OCI-LY3 (cell line): ENCODE results near the gene KRTAP12-3.

Experiments used
- H2AFZ ChIP-seq: fragments of 200-600, 300-600 bp; shearing (Covaris generic); 2 replicates; pipeline ENCODE4 v1.6.0; 2014; ENCODE audit warnings: antibody characterized with exemption, low read depth, low read length
- H3K27ac ChIP-seq: fragments of 200-600, 300-600 bp; sonication (generic); 2 replicates; pipeline ENCODE4 v1.5.1; 2014; ENCODE audit warnings: mild to moderate bottlenecking, low read length, moderate library complexity, mixed read lengths
- H3K27me3 ChIP-seq: fragments of 200-600, 300-600 bp; sonication (generic); 2 replicates; pipeline ENCODE4 v1.6.1; 2014; ENCODE audit warnings: low read depth, low read length, mixed read lengths
- H3K36me3 ChIP-seq: fragments of 200-600, 300-600 bp; sonication (generic); replicated peaks from 2 replicates; pipeline ENCODE3; 2014; ENCODE audit warnings: low read depth, low read length, mixed read lengths
- H3K4me1 ChIP-seq: fragments of 300-600, 200-600 bp; sonication (generic); 2 replicates; pipeline ENCODE4 v1.6.1; 2014; ENCODE audit warnings: low read length, mixed read lengths
- H3K4me2 ChIP-seq: fragments of 200-600, 300-600 bp; sonication (generic); 2 replicates; pipeline ENCODE4 v1.6.1; 2014; ENCODE audit warnings: low read length, mixed read lengths
- H3K4me3 ChIP-seq: fragments of 300-600, 200-600 bp; sonication (generic); 2 replicates; pipeline ENCODE4 v1.5.1; 2014; ENCODE audit warnings: antibody characterized with exemption, mild to moderate bottlenecking, low read length, moderate library complexity
- H3K79me2 ChIP-seq: fragments of 300-600, 200-600 bp; shearing (Covaris generic); 2 replicates; pipeline ENCODE4 v1.6.1; 2014; ENCODE audit warnings: mild to moderate bottlenecking, low read length, mixed read lengths
- H3K9ac ChIP-seq: fragments of 300-600, 200-600 bp; shearing (Covaris generic); 2 replicates; pipeline ENCODE4 v1.6.0; 2014; ENCODE audit warnings: mild to moderate bottlenecking, low read length, moderate library complexity
- H3K9me3 ChIP-seq: fragments of 200-600, 300-600 bp; shearing (Covaris generic); 2 replicates; pipeline ENCODE4 v1.6.1; 2014; ENCODE audit warnings: low read length, mixed read lengths; ENCODE audit not compliant: insufficient read depth
- H4K20me1 ChIP-seq: fragments of 200-600, 300-600 bp; sonication (generic); 2 replicates; pipeline ENCODE4 v1.6.1; 2016; ENCODE audit warnings: low read length, mixed read lengths; ENCODE audit not compliant: insufficient read depth
- EZH2phosphoT487 ChIP-seq: fragments of 200-600 bp; shearing (Covaris generic); IDR thresholded peaks from 2 replicates; pipeline ENCODE4 v1.6.1; 2018; ENCODE audit warnings: antibody characterized with exemption, mixed run types, low read depth
- TF ChIP-seq, protein P1 (sequence below): fragments of 200-600, 300-600 bp; sonication (generic); IDR thresholded peaks from 2 replicates; pipeline ENCODE4 v1.5.1; 2014; ENCODE audit warnings: antibody characterized with exemption, low read length, low read depth

KRTAP12-3 gene

DNA sequence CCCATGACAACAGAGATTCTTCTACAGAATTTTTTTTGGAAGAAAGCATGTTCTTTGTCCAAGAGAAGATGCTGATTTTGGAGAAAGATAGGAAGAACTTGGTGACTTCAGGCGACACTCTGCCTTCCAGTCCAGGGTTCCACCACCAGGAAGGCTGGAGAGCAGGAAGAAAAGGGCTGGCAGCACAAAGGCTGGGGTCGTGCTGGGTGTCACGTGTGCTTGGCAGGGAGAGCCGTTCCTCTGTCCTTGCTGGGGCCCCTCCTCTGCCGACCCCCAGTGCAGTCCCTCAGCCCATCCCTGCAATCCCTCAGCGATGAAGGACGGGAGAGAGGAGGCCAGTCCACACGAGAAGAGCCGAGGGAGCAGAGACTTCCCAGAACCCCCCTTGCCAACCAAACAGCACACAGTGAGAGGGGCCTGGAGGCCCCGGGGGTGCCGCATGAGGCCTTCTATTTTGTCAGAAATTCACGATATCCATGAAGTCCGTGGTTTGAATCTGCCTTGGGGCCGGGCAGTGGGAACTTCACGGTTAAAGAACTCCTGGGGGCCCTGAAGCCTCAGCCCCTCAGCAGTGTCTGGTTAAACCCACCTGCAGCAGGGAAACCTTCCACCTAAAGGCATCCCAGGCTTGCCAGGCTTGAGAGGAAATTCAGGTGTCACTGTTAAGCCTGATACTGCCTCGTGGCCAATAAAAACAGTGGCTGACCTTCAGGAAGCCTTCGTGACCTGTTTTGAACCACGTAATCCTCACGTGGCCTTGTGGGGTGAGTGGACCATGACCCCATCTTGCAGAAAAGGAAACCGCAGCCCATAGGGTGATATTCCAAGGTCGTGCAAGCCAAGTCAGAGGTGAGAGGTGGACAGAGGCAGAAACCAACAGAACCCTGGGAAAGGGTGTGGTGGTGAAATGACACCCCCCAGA, 42.6 kb downstream of the KRTAP12-3 start:
- Histone ChIP-seq H3K4me3 (no peak overlapping the region), H3K27me3 (no peaks in the 10 kb centered on the region), H3K4me2 (no peak overlapping the region), H3K79me2 (no peaks in the 10 kb centered on the region), H2AFZ (no peak overlapping the region), H4K20me1 (no peaks in the 10 kb centered on the region), H3K4me1 (no peaks in the 10 kb centered on the region), H3K36me3 (no peaks in the 10 kb centered on the region), H3K9ac (no peak overlapping the region), H3K9me3 (no peaks in the 10 kb centered on the region), H3K27ac (no peak overlapping the region)
- TF ChIP-seq, protein P1, sequence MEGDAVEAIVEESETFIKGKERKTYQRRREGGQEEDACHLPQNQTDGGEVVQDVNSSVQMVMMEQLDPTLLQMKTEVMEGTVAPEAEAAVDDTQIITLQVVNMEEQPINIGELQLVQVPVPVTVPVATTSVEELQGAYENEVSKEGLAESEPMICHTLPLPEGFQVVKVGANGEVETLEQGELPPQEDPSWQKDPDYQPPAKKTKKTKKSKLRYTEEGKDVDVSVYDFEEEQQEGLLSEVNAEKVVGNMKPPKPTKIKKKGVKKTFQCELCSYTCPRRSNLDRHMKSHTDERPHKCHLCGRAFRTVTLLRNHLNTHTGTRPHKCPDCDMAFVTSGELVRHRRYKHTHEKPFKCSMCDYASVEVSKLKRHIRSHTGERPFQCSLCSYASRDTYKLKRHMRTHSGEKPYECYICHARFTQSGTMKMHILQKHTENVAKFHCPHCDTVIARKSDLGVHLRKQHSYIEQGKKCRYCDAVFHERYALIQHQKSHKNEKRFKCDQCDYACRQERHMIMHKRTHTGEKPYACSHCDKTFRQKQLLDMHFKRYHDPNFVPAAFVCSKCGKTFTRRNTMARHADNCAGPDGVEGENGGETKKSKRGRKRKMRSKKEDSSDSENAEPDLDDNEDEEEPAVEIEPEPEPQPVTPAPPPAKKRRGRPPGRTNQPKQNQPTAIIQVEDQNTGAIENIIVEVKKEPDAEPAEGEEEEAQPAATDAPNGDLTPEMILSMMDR: no peak
- no peak for TF ChIP-seq EZH2phosphoT487

DNA sequence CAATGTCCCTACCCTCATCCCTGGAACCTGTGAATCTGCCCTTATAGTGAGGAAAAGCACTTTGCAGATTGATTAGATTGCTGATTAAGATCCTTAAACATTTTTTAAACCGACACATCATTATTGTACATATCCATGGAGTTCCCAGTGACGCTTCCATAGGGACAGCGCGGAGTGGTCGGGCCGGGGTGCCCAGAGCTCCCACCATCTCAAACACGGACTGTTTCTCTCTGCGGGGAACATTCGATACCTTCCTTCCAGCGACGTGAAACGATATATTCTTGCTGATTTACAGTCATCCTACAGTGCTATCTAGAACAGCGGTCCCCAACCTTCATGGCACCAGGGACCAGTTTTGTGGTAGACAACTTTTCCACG, 43.3 kb downstream of the KRTAP12-3 start:
- Histone ChIP-seq H3K36me3 (no peaks in the 10 kb centered on the region), H3K4me3 (no peak overlapping the region), H3K27ac (no peak overlapping the region), H3K27me3 (no peaks in the 10 kb centered on the region), H3K4me1 (no peaks in the 10 kb centered on the region), H3K9ac (no peak overlapping the region), H3K4me2 (no peak overlapping the region), H2AFZ (no peak overlapping the region), H4K20me1 (no peaks in the 10 kb centered on the region), H3K79me2 (no peaks in the 10 kb centered on the region), H3K9me3 (no peaks in the 10 kb centered on the region)
- no peak for TF ChIP-seq EZH2phosphoT487
- TF ChIP-seq, protein P1: no peak

DNA sequence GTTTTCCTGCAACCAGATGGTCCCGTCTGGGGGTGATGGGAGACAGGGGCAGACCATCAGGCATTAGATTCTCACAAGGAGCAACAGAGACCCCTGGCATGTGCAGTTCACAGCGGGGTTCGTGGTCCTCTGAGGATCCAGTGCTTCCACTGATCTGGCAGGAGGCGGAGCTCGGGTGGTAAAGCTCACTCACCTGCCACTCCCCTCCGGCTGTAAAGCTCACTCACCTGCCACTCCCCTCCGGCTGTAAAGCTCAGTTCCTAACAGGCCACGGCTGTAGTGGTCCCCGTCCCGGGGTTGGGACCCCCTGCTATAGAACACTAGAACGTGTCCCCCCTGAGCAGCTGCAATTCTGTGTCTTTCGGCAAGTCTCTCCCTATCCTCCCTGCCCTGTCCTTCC, 43.8 kb downstream of the KRTAP12-3 start:
- Histone ChIP-seq H3K4me1 (no peaks in the 10 kb centered on the region), H3K36me3 (no peaks in the 10 kb centered on the region), H3K4me2 (no peak overlapping the region), H3K79me2 (no peaks in the 10 kb centered on the region), H3K9me3 (no peaks in the 10 kb centered on the region), H2AFZ (no peak overlapping the region), H4K20me1 (no peaks in the 10 kb centered on the region), H3K27ac (no peak overlapping the region), H3K9ac (no peak overlapping the region), H3K27me3 (no peaks in the 10 kb centered on the region), H3K4me3 (no peak overlapping the region)
- no peak for TF ChIP-seq EZH2phosphoT487
- TF ChIP-seq, protein P1: no peak

DNA sequence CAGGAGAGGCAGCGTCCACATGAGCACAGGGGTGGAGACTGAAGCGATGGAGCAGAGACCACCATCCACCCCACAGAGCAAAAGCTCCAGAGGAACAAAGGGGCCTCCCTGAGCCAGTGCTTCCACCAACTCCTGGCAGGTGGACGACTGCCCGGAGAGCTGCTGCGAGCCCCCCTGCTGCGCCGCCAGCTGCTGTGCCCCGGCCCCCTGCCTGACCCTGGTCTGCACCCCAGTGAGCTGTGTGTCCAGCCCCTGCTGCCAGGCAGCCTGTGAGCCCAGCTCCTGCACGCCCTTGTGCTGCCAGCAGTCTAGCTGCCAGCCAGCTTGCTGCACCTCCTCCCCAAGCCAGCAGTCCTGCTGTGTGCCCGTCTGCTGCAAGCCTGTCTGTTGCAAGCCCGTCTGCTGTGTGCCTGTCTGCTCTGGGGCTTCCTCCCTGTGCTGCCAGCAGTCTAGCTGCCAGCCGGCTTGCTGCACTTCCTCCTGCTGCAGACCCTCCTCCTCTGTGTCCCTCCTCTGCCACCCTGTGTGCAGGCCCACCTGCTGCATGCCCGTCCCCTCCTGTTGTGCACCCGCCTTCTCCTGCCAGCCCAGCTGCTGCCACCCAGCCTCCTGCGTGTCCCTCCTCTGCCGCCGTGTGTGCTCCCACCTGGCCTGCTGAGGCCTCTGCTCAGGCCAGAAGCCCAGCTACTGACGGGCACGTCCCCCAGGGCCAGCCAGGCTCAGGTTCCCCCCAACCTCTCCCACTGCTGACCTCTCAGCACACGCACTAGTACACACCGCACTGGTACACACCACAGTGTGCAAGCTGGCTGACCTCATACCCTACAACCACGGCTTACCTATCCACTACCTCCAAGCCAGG, 44.6 kb downstream of the KRTAP12-3 start:
- H3K4me2 ChIP-seq: no peak overlapping the region
- H3K27ac ChIP-seq: no peak overlapping the region
- no peaks in the 10 kb centered on the region for H3K79me2 ChIP-seq
- H3K4me3 ChIP-seq: no peak overlapping the region
- no peaks in the 10 kb centered on the region for H3K9me3 ChIP-seq
- no peaks in the 10 kb centered on the region for H3K27me3 ChIP-seq
- H3K4me1 ChIP-seq: no peaks in the 10 kb centered on the region
- H3K9ac ChIP-seq: no peak overlapping the region
- H2AFZ ChIP-seq: no peak overlapping the region
- H3K36me3 ChIP-seq: no peaks in the 10 kb centered on the region
- TF ChIP-seq, protein P1: no peak
- TF ChIP-seq EZH2phosphoT487: no peak
- H4K20me1 ChIP-seq: no peaks in the 10 kb centered on the region
